ENCODE measurements around the gene EMC9. TPM values are rescaled to one million over a fixed set of nuclear protein-coding genes. Genes with fewer than 3 reads are reported as not detected.

Gene EMC9
- total RNA-seq, 4 donors from 2014 or later, result 7.4 to 38.7 (median 34.0) TPM

DNA sequence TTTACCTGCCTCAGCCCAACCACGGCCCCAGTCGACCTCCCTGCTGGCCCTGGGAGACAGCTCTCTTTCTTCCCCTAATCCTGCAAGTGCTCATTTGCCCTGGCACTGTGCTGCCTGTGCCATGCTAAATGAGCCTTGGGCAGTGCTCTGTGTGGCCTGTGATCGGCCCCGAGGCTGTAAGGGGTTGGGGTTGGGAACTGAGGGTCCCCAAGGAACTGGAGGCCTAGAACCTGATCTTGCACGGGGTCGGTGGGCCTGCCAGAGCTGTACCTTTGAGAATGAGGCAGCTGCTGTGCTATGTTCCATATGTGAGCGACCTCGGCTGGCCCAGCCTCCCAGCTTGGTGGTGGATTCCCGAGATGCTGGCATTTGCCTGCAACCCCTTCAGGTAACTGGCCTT lies 8.7 kb upstream of the EMC9 start:
- Histone ChIP-seq H3K27ac (no peak overlapping the region), H3K4me1 (peaks cover 0 to 23% (median 13%) of the 10 kb centered on the region in 4 donors), H3K9me3 (no peaks in the 10 kb centered on the region), H3K36me3 (peaks cover 0 to 63% (median 2%) of the 10 kb centered on the region in 3 donors), H3K4me3 (no peak overlapping the region), H3K27me3 (no peaks in the 10 kb centered on the region)
- no peak for DNase-seq
- TF ChIP-seq POLR2A (IDR thresholded peaks at IDR 0.05), result no peak
- TF ChIP-seq, protein P1, sequence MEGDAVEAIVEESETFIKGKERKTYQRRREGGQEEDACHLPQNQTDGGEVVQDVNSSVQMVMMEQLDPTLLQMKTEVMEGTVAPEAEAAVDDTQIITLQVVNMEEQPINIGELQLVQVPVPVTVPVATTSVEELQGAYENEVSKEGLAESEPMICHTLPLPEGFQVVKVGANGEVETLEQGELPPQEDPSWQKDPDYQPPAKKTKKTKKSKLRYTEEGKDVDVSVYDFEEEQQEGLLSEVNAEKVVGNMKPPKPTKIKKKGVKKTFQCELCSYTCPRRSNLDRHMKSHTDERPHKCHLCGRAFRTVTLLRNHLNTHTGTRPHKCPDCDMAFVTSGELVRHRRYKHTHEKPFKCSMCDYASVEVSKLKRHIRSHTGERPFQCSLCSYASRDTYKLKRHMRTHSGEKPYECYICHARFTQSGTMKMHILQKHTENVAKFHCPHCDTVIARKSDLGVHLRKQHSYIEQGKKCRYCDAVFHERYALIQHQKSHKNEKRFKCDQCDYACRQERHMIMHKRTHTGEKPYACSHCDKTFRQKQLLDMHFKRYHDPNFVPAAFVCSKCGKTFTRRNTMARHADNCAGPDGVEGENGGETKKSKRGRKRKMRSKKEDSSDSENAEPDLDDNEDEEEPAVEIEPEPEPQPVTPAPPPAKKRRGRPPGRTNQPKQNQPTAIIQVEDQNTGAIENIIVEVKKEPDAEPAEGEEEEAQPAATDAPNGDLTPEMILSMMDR (IDR thresholded peaks at IDR 0.05), result no peak

DNA sequence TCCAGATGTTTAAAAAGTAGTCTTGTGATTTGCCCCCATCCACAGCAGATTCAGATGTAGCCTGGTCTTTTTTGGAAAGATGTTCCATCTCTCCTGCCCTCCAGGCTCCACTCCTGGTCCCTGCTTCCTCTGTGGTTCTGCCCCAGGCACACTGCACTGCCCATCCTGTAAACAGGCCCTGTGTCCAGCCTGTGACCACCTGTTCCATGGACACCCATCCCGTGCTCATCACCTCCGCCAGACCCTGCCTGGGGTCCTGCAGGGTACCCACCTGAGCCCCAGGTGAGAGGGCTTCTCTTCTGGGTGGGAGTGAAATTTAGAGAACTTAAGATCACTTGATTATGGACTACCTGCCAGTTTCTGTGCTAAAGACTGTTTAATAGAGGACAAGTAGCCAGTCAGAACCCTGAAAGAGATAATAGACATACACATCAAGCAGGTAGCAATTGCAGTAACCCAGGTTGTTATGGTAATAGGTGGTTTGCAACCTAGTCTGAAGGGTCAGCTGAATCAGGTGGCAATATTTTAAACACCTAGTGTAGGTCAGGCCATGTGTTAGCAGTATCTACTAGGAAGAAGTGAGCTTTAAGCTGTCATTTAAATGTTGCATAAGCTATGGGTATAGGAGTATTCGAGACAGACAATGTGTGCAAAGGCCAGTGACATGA lies 8.0 kb upstream of the EMC9 start:
- no peak for DNase-seq

DNA sequence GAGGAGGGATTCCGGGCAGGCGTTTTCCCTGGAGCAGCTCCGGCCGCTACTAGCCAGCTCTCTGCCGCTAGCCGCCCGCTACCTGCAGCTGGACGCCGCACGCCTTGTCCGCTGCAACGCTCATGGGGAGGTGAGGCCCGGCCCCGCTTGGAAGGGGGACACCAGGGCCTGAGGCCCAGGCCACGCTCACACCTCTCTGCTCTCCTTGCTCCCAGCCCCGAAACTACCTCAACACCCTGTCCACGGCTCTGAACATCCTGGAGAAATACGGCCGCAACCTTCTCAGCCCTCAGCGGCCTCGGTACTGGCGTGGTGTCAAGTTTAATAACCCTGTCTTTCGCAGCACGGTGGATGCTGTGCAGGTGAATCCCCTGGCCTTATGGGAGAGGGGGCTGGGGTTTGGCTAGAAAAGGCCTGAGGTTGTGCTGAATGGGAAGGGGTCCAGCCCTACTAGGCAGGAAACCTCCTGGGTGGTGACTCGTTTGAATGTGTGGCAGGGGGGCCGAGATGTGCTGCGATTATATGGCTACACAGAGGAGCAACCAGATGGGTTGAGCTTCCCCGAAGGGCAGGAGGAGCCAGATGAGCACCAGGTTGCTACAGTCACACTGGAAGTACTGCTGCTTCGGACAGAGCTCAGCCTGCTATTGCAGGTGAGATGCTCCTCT lies 6.5 kb upstream of the EMC9 start:
- DNase-seq, result no peak
- peak overlapping the region; percentile 73 to 96 (median 78) for H3K4me3 ChIP-seq
- no peaks in the 10 kb centered on the region for H3K27me3 ChIP-seq
- peak overlapping the region; percentile 80 to 96 (median 94) for H3K27ac ChIP-seq
- H3K9me3 ChIP-seq, result no peaks in the 10 kb centered on the region
- H3K4me1 ChIP-seq, result peaks cover 0 to 38% (median 13%) of the 10 kb centered on the region in 4 donors
- H3K36me3 ChIP-seq, result peaks cover 0 to 43% (median 2%) of the 10 kb centered on the region in 3 donors
- no peak for TF ChIP-seq POLR2A (IDR thresholded peaks at IDR 0.05)
- TF ChIP-seq, protein P1 (IDR thresholded peaks at IDR 0.05), result no peak

More for the DNA sequence above, 8.0 kb upstream of the EMC9 start:
- Histone ChIP-seq H3K27ac (no peak overlapping the region), H3K9me3 (no peaks in the 10 kb centered on the region), H3K4me3 (no peak overlapping the region), H3K4me1 (peaks cover 0 to 27% (median 13%) of the 10 kb centered on the region in 4 donors), H3K36me3 (peaks cover 0 to 57% (median 2%) of the 10 kb centered on the region in 3 donors), H3K27me3 (no peaks in the 10 kb centered on the region)
- TF ChIP-seq, protein P1 (IDR thresholded peaks at IDR 0.05), result no peak
- TF ChIP-seq POLR2A (IDR thresholded peaks at IDR 0.05), result no peak

DNA sequence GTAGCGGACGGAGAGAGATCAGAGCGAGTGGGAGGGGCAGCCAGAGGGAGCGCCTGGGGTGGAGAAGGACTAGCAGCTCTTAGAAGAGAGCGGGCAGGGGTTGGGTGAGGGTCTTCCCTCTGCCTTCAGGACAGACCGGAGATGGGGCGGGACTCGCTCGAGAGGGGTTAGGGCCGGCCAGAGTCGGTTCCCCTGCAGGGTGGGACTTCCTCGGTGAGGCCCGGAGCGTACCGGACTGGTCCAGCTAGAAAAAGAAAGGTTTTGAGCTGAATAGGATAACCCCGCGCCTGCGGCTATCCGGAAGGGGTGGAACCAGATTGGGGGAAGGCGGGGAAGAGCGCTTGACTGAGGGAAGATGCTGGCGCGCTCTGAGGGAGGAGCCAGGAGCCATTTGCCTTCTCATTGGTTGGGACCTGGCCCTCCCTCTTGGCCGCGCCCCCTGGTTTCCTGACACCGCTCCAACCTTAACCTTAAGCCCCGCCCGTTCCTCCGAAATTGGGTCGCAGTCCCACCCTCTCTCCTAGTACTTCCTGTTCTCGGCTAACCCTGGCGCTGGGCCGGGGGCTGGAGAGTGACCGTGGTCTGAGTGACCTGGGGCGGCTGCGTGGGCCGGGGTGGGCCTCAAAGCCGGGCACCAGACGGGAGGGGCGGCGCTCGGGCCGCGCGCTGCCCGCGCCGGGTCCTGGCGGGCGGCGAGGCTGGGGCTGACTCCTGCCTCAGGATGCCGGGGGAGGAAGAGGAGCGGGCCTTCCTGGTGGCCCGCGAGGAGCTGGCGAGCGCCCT lies 5.8 kb upstream of the EMC9 start, which contains the start of gene RNF31:
Gene RNF31 (plus strand): TSS at position 521 of the 783 bp plus-strand sequence. CDS start 201 bp downstream, at position 722.
- TF ChIP-seq, protein P1 (IDR thresholded peaks at IDR 0.05), result no peak
- peak; percentile 38 to 54 for TF ChIP-seq POLR2A (IDR thresholded peaks at IDR 0.05)
- no peaks in the 10 kb centered on the region for H3K9me3 ChIP-seq
- peaks cover 0 to 45% (median 15%) of the 10 kb centered on the region in 4 donors for H3K4me1 ChIP-seq
- H3K27ac ChIP-seq, result peak within 1 kb of the TSS; percentile 80 to 96 (median 94)
- H3K27me3 ChIP-seq, result no peaks in the 10 kb centered on the region
- DNase-seq, result peak; percentile 98 to 99 (median 99)
- peaks cover 0 to 36% (median 2%) of the 10 kb centered on the region in 3 donors for H3K36me3 ChIP-seq
- H3K4me3 ChIP-seq, result peak within 1 kb of the TSS; percentile 73 to 96 (median 78)

DNA sequence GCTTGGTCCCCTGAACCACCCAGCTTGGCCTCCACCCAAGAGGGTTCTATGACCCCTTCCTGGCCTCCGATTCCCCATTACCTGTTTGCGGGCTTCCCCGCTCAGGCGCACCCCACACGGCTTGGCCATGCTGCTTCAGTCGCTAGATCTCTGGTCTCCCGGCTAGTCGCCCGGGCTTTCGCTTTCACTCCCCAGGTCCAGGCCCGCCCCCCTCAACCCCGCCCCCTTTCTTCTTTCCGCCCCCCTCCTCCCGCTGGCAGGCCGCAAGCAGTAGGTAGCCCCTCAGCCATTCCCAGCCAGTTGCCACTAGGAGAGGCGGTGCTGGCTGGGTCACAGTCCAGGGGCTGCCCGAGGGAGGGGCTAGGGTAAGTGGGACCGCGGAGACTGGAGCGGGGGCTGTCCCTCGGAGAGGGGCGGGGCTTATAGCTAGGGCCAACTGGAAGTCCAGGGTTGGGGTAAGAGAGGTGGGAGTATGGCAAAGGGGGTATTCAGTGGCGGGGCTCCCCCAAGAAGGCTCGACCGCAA lies 5.1 kb upstream of the EMC9 start, which contains the start of gene PSME2:
Gene PSME2 (minus strand): TSS at position 158 of the 525 bp plus-strand sequence. CDS start 29 bp downstream, at position 129.
- Histone ChIP-seq H3K4me3 (peak within 1 kb of the TSS; percentile 73 to 96 (median 78)), H3K27ac (peak within 1 kb of the TSS; percentile 80 to 96 (median 94)), H3K36me3 (peaks cover 0 to 30% (median 1%) of the 10 kb centered on the region in 3 donors), H3K4me1 (peaks cover 0 to 48% (median 16%) of the 10 kb centered on the region in 4 donors), H3K9me3 (no peaks in the 10 kb centered on the region), H3K27me3 (no peaks in the 10 kb centered on the region)
- DNase-seq, result peak; percentile 95 to 98 (median 97)
- TF ChIP-seq POLR2A (IDR thresholded peaks at IDR 0.05), result peak; percentile 36 to 73
- TF ChIP-seq, protein P1 (IDR thresholded peaks at IDR 0.05), result no peak
